Measurements from ENCODE around the gene USH1C. TPM values are rescaled to one million over a fixed set of nuclear protein-coding genes. Genes with fewer than 3 reads are reported as not detected.

Gene USH1C
- total and polyA plus RNA-seq, 2 of the 13 experiments (the other 11 are each of a cell fraction or from before 2014, with no cell fraction given), result not detected

- TF ChIP-seq, protein P1, sequence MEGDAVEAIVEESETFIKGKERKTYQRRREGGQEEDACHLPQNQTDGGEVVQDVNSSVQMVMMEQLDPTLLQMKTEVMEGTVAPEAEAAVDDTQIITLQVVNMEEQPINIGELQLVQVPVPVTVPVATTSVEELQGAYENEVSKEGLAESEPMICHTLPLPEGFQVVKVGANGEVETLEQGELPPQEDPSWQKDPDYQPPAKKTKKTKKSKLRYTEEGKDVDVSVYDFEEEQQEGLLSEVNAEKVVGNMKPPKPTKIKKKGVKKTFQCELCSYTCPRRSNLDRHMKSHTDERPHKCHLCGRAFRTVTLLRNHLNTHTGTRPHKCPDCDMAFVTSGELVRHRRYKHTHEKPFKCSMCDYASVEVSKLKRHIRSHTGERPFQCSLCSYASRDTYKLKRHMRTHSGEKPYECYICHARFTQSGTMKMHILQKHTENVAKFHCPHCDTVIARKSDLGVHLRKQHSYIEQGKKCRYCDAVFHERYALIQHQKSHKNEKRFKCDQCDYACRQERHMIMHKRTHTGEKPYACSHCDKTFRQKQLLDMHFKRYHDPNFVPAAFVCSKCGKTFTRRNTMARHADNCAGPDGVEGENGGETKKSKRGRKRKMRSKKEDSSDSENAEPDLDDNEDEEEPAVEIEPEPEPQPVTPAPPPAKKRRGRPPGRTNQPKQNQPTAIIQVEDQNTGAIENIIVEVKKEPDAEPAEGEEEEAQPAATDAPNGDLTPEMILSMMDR (CRISPR knock-in tag; IDR thresholded peaks at IDR 0.05), result 0 out of 2 replicates have a peak, but pooled peaks have one; percentile 5
- no peak for TF ChIP-seq U2AF2 (IDR thresholded peaks at IDR 0.05; ENCODE audit: low read depth, low read length)
- no peak for TF ChIP-seq RCOR2 (CRISPR knock-in tag; IDR thresholded peaks at IDR 0.05)
- TF ChIP-seq ZFX (CRISPR knock-in tag; IDR thresholded peaks at IDR 0.05; ENCODE audit: low read depth), result peak; percentile 80
- no peak for TF ChIP-seq MEF2D (CRISPR knock-in tag; IDR thresholded peaks at IDR 0.05)
- TF ChIP-seq, protein P2, sequence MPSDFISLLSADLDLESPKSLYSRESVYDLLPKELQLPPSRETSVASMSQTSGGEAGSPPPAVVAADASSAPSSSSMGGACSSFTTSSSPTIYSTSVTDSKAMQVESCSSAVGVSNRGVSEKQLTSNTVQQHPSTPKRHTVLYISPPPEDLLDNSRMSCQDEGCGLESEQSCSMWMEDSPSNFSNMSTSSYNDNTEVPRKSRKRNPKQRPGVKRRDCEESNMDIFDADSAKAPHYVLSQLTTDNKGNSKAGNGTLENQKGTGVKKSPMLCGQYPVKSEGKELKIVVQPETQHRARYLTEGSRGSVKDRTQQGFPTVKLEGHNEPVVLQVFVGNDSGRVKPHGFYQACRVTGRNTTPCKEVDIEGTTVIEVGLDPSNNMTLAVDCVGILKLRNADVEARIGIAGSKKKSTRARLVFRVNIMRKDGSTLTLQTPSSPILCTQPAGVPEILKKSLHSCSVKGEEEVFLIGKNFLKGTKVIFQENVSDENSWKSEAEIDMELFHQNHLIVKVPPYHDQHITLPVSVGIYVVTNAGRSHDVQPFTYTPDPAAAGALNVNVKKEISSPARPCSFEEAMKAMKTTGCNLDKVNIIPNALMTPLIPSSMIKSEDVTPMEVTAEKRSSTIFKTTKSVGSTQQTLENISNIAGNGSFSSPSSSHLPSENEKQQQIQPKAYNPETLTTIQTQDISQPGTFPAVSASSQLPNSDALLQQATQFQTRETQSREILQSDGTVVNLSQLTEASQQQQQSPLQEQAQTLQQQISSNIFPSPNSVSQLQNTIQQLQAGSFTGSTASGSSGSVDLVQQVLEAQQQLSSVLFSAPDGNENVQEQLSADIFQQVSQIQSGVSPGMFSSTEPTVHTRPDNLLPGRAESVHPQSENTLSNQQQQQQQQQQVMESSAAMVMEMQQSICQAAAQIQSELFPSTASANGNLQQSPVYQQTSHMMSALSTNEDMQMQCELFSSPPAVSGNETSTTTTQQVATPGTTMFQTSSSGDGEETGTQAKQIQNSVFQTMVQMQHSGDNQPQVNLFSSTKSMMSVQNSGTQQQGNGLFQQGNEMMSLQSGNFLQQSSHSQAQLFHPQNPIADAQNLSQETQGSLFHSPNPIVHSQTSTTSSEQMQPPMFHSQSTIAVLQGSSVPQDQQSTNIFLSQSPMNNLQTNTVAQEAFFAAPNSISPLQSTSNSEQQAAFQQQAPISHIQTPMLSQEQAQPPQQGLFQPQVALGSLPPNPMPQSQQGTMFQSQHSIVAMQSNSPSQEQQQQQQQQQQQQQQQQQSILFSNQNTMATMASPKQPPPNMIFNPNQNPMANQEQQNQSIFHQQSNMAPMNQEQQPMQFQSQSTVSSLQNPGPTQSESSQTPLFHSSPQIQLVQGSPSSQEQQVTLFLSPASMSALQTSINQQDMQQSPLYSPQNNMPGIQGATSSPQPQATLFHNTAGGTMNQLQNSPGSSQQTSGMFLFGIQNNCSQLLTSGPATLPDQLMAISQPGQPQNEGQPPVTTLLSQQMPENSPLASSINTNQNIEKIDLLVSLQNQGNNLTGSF (CRISPR knock-in tag; IDR thresholded peaks at IDR 0.05), result no peak
- peak; percentile 56 for TF ChIP-seq HNF4G (IDR thresholded peaks at IDR 0.05; ENCODE audit: borderline replicate concordance, low read depth, low read length)
- no peak for TF ChIP-seq HNF4G (CRISPR knock-in tag; IDR thresholded peaks at IDR 0.05; ENCODE audit: borderline replicate concordance, low read depth)
- no peak for TF ChIP-seq SRY (CRISPR knock-in tag; IDR thresholded peaks at IDR 0.05)
- TF ChIP-seq TBX2 (CRISPR knock-in tag; IDR thresholded peaks at IDR 0.05; ENCODE audit: borderline replicate concordance), result no peak
- no peak for TF ChIP-seq ZNF607 (CRISPR knock-in tag; IDR thresholded peaks at IDR 0.05; ENCODE audit: borderline replicate concordance)
- peak; percentile 74 for TF ChIP-seq ZFY (CRISPR knock-in tag; IDR thresholded peaks at IDR 0.05)
- no peak for TF ChIP-seq LCORL (IDR thresholded peaks at IDR 0.05)
- no peak for TF ChIP-seq LCORL (CRISPR knock-in tag; IDR thresholded peaks at IDR 0.05)
- TF ChIP-seq ZIK1 (CRISPR knock-in tag; IDR thresholded peaks at IDR 0.05; ENCODE audit: borderline replicate concordance, low read depth), result no peak
These were observed 2.0 kb downstream of the USH1C start (continued) for GRCh38 chr11:17542249-17542648.
